ENCODE results near the gene DENND4C.

Gene DENND4C

GRCh38 chr9:19372567-19372966 is 142.1 kb downstream of the DENND4C start:
- no peaks in the 10 kb centered on the region for H3K79me1 ChIP-seq (ENCODE audit: low read depth, low read length)
- H3K9ac ChIP-seq (ENCODE audit: low read depth, low read length, poor library complexity), result no peak overlapping the region
- no peaks in the 10 kb centered on the region for H3K27me3 ChIP-seq (ENCODE audit: control insufficient read depth in 3 of 3, insufficient read depth in 3 of 3, low read depth in 1 of 3, low read length in 3 of 3)
- H2AK5ac ChIP-seq (ENCODE audit: low read depth, low read length), result no peak overlapping the region
- no peak overlapping the region for H3K18ac ChIP-seq (ENCODE audit: low read length)
- H2BK15ac ChIP-seq (ENCODE audit: low read length), result no peak overlapping the region
- no peak overlapping the region for H3K4ac ChIP-seq (ENCODE audit: low read length)
- no peak overlapping the region for H2BK5ac ChIP-seq (ENCODE audit: low read length)
- H2BK120ac ChIP-seq (ENCODE audit: low read depth, low read length), result no peak overlapping the region
- no peak overlapping the region for H2BK12ac ChIP-seq (ENCODE audit: low read length)
- H3K23ac ChIP-seq (ENCODE audit: low read depth, low read length, poor library complexity), result no peak overlapping the region
- H3K14ac ChIP-seq (ENCODE audit: low read length), result no peak overlapping the region
- peaks cover 0 to 3% of the 10 kb centered on the region in 2 donors for H3K4me1 ChIP-seq (ENCODE audit: control insufficient read depth in 2 of 2, insufficient read depth in 1 of 2, low read depth in 1 of 2, low read length in 2 of 2)
- no peak overlapping the region for H4K8ac ChIP-seq (ENCODE audit: low read depth, low read length)
- no peak overlapping the region for H4K91ac ChIP-seq (ENCODE audit: low read depth, low read length, poor library complexity)
- no peak overlapping the region for H3K4me3 ChIP-seq (ENCODE audit: low read length in 2 of 2)
- WGBS, 2 donors (ENCODE audit: extremely low coverage in 2 of 2, insufficient read length in 2 of 2, insufficient replicate concordance in 1 of 2), result no CpG with 5 or more reads among the region's 8 CpGs
- no peak for DNase-seq (ENCODE audit: low spot score)
- H3K9me3 ChIP-seq (replicated peaks in 1 of 2; ENCODE audit: control insufficient read depth in 2 of 2, insufficient read depth in 1 of 2, low read depth in 1 of 2, low read length in 2 of 2), result no peaks in the 10 kb centered on the region
- H3K4me2 ChIP-seq (ENCODE audit: insufficient read depth, low read length, poor library complexity, severe bottlenecking), result no peak overlapping the region
- no peak overlapping the region for H2AFZ ChIP-seq (ENCODE audit: low read length)
- H3K36me3 ChIP-seq (replicated peaks in 1 of 2; ENCODE audit: control insufficient read depth in 2 of 2, insufficient read depth in 2 of 2, low read length in 2 of 2), result peaks cover 17 to 92% of the 10 kb centered on the region in 2 donors
- no peak overlapping the region for H3K27ac ChIP-seq (replicated peaks; ENCODE audit: low read length)

GRCh38 chr9:19373527-19373926 is 143.0 kb downstream of the DENND4C start:
- H2AFZ ChIP-seq (ENCODE audit: low read length), result no peak overlapping the region
- no peak overlapping the region for H2BK5ac ChIP-seq (ENCODE audit: low read length)
- H4K8ac ChIP-seq (ENCODE audit: low read depth, low read length), result no peak overlapping the region
- H3K4ac ChIP-seq (ENCODE audit: low read length), result no peak overlapping the region
- DNase-seq (ENCODE audit: low spot score), result no peak
- no peaks in the 10 kb centered on the region for H3K27me3 ChIP-seq (ENCODE audit: control insufficient read depth in 3 of 3, insufficient read depth in 3 of 3, low read depth in 1 of 3, low read length in 3 of 3)
- H3K4me2 ChIP-seq (ENCODE audit: insufficient read depth, low read length, poor library complexity, severe bottlenecking), result no peak overlapping the region
- no peak overlapping the region for H2BK15ac ChIP-seq (ENCODE audit: low read length)
- H3K18ac ChIP-seq (ENCODE audit: low read length), result no peak overlapping the region
- no peak overlapping the region for H3K4me3 ChIP-seq (ENCODE audit: low read length in 2 of 2)
- H3K36me3 ChIP-seq (replicated peaks in 1 of 2; ENCODE audit: control insufficient read depth in 2 of 2, insufficient read depth in 2 of 2, low read length in 2 of 2), result peaks cover 19 to 97% of the 10 kb centered on the region in 2 donors
- H3K14ac ChIP-seq (ENCODE audit: low read length), result no peak overlapping the region
- no peak overlapping the region for H2BK12ac ChIP-seq (ENCODE audit: low read length)
- H3K9ac ChIP-seq (ENCODE audit: low read depth, low read length, poor library complexity), result no peak overlapping the region
- no peak overlapping the region for H3K23ac ChIP-seq (ENCODE audit: low read depth, low read length, poor library complexity)
- no peak overlapping the region for H3K27ac ChIP-seq (replicated peaks; ENCODE audit: low read length)
- H3K4me1 ChIP-seq (ENCODE audit: control insufficient read depth in 2 of 2, insufficient read depth in 1 of 2, low read depth in 1 of 2, low read length in 2 of 2), result peaks cover under 1 to 11% of the 10 kb centered on the region in 2 donors
- no peak overlapping the region for H2BK120ac ChIP-seq (ENCODE audit: low read depth, low read length)
- H3K79me1 ChIP-seq (ENCODE audit: low read depth, low read length), result no peaks in the 10 kb centered on the region
- H4K91ac ChIP-seq (ENCODE audit: low read depth, low read length, poor library complexity), result no peak overlapping the region
- H2AK5ac ChIP-seq (ENCODE audit: low read depth, low read length), result no peak overlapping the region
- H3K9me3 ChIP-seq (replicated peaks in 1 of 2; ENCODE audit: control insufficient read depth in 2 of 2, insufficient read depth in 1 of 2, low read depth in 1 of 2, low read length in 2 of 2), result no peaks in the 10 kb centered on the region

GRCh38 chr9:19375538-19375937 is 145.0 kb downstream of the DENND4C start:
- Histone ChIP-seq H3K36me3 (replicated peaks in 1 of 2; ENCODE audit: control insufficient read depth in 2 of 2, insufficient read depth in 2 of 2, low read length in 2 of 2) (peaks cover 23 to 91% of the 10 kb centered on the region in 2 donors), H3K4ac (ENCODE audit: low read length) (no peak overlapping the region), H2BK15ac (ENCODE audit: low read length) (no peak overlapping the region), H4K8ac (ENCODE audit: low read depth, low read length) (no peak overlapping the region), H3K14ac (ENCODE audit: low read length) (no peak overlapping the region), H3K27me3 (ENCODE audit: control insufficient read depth in 3 of 3, insufficient read depth in 3 of 3, low read depth in 1 of 3, low read length in 3 of 3) (no peaks in the 10 kb centered on the region), H3K79me1 (ENCODE audit: low read depth, low read length) (peaks cover 4% of the 10 kb centered on the region), H2BK5ac (ENCODE audit: low read length) (no peak overlapping the region), H3K9ac (ENCODE audit: low read depth, low read length, poor library complexity) (no peak overlapping the region), H3K4me1 (ENCODE audit: control insufficient read depth in 2 of 2, insufficient read depth in 1 of 2, low read depth in 1 of 2, low read length in 2 of 2) (peaks cover 2 to 14% of the 10 kb centered on the region in 2 donors), H2BK120ac (ENCODE audit: low read depth, low read length) (no peak overlapping the region), H3K4me2 (ENCODE audit: insufficient read depth, low read length, poor library complexity, severe bottlenecking) (no peak overlapping the region), H2AK5ac (ENCODE audit: low read depth, low read length) (no peak overlapping the region), H3K18ac (ENCODE audit: low read length) (no peak overlapping the region), H3K23ac (ENCODE audit: low read depth, low read length, poor library complexity) (no peak overlapping the region), H2BK12ac (ENCODE audit: low read length) (no peak overlapping the region), H3K4me3 (ENCODE audit: low read length in 2 of 2) (no peak overlapping the region), H2AFZ (ENCODE audit: low read length) (no peak overlapping the region), H3K27ac (replicated peaks; ENCODE audit: low read length) (no peak overlapping the region), H3K9me3 (replicated peaks in 1 of 2; ENCODE audit: control insufficient read depth in 2 of 2, insufficient read depth in 1 of 2, low read depth in 1 of 2, low read length in 2 of 2) (no peaks in the 10 kb centered on the region), H4K91ac (ENCODE audit: low read depth, low read length, poor library complexity) (no peak overlapping the region)
- DNase-seq (ENCODE audit: low spot score), result no peak

- DNase-seq (ENCODE audit: low spot score), result no peak
- H3K4me3 ChIP-seq (ENCODE audit: low read length in 2 of 2), result no peak overlapping the region
- H3K36me3 ChIP-seq (replicated peaks in 1 of 2; ENCODE audit: control insufficient read depth in 2 of 2, insufficient read depth in 2 of 2, low read length in 2 of 2), result peaks cover 23 to 77% of the 10 kb centered on the region in 2 donors
- H2BK15ac ChIP-seq (ENCODE audit: low read length), result no peak overlapping the region
- no peak overlapping the region for H2BK5ac ChIP-seq (ENCODE audit: low read length)
- no peak overlapping the region for H3K14ac ChIP-seq (ENCODE audit: low read length)
- H3K9ac ChIP-seq (ENCODE audit: low read depth, low read length, poor library complexity), result no peak overlapping the region
- no peak overlapping the region for H3K27ac ChIP-seq (replicated peaks; ENCODE audit: low read length)
- no peak overlapping the region for H2AK5ac ChIP-seq (ENCODE audit: low read depth, low read length)
- H3K4me2 ChIP-seq (ENCODE audit: insufficient read depth, low read length, poor library complexity, severe bottlenecking), result no peak overlapping the region
- no peaks in the 10 kb centered on the region for H3K9me3 ChIP-seq (replicated peaks in 1 of 2; ENCODE audit: control insufficient read depth in 2 of 2, insufficient read depth in 1 of 2, low read depth in 1 of 2, low read length in 2 of 2)
- peaks cover 2 to 14% of the 10 kb centered on the region in 2 donors for H3K4me1 ChIP-seq (ENCODE audit: control insufficient read depth in 2 of 2, insufficient read depth in 1 of 2, low read depth in 1 of 2, low read length in 2 of 2)
- no CpG with 5 or more reads among the region's 2 CpGs for WGBS, 2 donors (ENCODE audit: extremely low coverage in 2 of 2, insufficient read length in 2 of 2, insufficient replicate concordance in 1 of 2)
- no peak overlapping the region for H2BK12ac ChIP-seq (ENCODE audit: low read length)
- no peak overlapping the region for H3K4ac ChIP-seq (ENCODE audit: low read length)
- no peak overlapping the region for H3K23ac ChIP-seq (ENCODE audit: low read depth, low read length, poor library complexity)
- H4K91ac ChIP-seq (ENCODE audit: low read depth, low read length, poor library complexity), result no peak overlapping the region
- no peak overlapping the region for H2AFZ ChIP-seq (ENCODE audit: low read length)
- no peak overlapping the region for H2BK120ac ChIP-seq (ENCODE audit: low read depth, low read length)
- H4K8ac ChIP-seq (ENCODE audit: low read depth, low read length), result no peak overlapping the region
- H3K18ac ChIP-seq (ENCODE audit: low read length), result no peak overlapping the region
- H3K27me3 ChIP-seq (ENCODE audit: control insufficient read depth in 3 of 3, insufficient read depth in 3 of 3, low read depth in 1 of 3, low read length in 3 of 3), result no peaks in the 10 kb centered on the region
- peaks cover 4% of the 10 kb centered on the region for H3K79me1 ChIP-seq (ENCODE audit: low read depth, low read length)
Observed at GRCh38 chr9:19376931-19377330, 146.4 kb downstream of the DENND4C start.
